GM19324 (cell line): ENCODE measurements around the gene WSB1.

Experiments
- ATAC-seq: cut with Tn5 transposase; IDR thresholded peaks from one replicate; pipeline ENCODE4 v1.9.1; 2021; ENCODE audit warnings: mild to moderate bottlenecking, moderate library complexity; ENCODE audit not compliant: unreplicated experiment, low FRiP score

WSB1 gene

DNA sequence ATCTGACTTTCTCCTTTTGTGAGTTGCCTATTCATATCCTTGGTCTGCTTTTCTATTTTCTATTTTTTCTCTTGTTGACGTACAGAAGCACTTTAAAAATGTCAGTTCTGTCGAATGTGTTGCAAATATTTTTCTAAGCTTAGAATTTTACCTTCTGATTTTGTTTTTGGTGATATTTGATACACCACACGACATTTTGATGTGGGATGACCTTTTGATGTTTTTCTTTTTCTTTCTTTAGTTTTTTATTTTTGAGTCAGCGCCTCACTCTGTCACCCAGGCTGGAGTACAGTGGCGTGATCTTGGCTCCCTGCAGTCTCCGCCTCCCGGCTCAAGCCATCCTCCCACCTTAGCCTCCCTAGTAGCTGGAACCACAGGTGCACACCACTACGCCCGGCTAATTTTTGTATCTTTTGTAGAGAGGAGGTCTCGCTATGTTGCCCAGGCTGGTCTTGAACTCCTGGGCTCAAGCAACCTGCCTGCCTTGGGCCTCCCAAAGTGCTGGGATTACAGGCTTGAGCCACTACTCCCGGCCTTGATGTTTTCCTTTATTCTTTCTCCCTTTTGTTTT, 39.6 kb downstream of the WSB1 start:
- no peak for ATAC-seq

DNA sequence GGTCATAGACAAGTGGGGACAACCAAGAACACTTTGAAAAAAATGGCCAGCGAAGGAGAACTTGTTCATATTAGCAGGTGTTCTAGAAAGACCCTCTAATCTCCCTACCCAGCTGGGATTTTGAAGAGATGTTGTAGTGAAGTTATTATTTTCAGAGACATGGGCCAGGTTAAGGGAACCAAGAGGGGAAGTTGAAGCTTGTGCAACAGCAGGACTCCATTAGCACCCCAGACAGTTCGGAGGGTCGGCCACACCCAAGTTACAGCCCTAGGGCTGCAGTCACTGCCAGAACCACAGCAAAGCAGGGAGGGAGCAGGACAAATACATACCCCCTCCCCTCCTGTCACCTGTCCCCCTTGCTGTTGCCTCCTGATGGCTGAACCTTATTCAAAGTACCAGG, 42.3 kb downstream of the WSB1 start:
- no peak for ATAC-seq

DNA sequence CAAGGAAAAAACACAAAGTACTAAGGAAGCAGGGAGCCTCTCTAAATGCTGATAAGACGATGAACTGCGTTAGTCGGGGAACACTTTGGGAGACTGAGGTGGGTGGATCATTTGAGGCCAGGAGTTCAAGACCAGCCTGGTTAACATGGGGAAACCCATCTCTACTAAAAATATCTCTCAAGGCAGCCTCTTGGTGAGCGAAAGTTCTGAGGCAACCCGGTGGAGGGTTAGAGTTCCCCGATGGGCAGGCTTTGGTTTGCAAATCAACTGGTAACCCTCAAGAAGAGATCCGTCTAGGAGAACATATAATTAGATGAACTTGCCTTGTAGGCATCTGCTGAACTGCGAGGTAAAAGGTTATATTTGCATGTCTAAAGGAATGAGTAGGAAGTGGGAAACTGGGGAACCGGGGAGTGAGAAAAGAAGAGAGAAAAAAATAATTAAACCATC, 44.6 kb downstream of the WSB1 start:
- peak; percentile 68 for ATAC-seq

DNA sequence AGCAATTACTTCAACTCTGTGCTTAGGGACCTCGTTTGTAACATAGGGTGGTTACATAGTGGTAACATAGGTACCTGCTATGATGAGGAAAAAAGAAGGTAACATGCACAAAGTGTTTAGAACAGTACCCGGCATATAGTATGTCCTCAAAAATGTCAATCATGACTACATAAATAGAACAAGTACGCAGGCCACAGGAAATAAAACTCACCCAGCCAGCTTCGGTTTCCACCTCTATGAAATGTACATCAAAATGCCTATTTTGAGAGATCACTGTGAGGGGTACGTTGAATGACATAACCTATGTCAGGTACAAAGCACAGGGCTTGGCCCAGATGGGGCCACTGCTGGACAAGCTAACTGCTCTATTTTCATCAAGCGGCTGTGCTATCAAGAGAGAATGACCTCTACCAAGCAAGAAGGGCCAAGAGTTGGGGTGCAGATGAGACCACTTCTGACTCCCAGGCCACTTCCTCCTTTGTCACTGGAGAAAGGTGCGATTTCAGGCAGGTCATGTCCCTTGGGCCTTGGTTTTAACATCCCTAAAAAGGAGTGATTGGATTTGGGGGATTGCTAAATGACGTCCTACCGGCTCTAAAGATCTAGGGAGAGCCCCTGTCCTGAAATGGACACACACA, 45.4 kb downstream of the WSB1 start:
- ATAC-seq = peak; percentile 23

DNA sequence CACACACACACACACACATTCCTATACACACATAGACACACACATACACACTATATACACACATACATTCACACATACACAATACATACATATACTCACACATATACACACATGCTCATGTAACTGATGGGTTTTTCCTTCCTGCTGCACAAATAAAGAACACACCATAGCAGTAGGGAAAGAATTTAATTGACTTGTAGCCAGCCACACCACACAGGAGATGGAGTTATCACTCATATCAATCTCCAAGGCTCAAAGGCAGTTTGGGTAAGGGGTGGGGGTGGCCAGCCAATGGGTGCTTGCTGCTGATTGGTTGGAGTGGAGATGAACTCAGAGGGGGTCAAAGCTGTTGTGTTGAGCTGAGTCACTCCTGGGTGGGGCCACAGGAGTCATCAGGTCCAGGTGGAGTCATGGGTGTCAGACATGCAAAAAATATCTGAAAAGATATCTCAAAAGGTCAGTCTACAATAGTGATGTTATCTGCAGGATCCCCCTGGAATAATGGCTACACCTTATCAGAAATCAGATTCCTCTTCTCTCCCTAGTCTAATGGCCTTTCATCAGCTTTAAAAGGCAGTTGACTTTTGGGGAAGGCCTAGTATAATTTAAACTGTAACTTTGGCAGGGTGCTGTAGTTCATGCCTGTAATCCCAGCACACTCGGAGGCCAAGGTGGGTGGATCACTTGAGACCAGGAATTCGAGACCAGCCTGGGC, 46.1 kb downstream of the WSB1 start:
- ATAC-seq = no peak

GRCh38 chr17:27340575-27340974, 46.7 kb downstream of the WSB1 start:
- ATAC-seq = no peak

DNA sequence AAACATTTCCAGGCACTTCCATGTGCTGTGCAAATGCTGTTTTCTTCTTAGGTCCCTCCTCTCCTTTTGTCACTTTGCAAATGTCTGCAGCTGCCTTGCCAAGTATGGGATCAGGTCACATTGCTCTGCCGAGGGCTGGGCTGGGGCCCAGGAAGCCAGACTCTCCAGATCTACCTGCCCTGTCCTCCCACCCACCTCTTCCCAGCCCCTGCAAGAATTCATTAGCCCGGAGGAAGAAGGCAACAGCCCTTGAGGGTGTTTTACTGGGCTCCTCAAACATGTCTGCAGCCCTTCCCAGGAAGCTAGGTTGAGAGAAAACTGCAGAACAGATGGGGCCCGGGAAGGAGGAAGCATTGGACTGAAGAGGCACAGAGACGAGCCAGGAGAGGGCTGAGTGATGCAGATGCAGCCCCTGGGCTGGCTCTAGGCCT, 47.1 kb downstream of the WSB1 start:
- ATAC-seq = no peak

DNA sequence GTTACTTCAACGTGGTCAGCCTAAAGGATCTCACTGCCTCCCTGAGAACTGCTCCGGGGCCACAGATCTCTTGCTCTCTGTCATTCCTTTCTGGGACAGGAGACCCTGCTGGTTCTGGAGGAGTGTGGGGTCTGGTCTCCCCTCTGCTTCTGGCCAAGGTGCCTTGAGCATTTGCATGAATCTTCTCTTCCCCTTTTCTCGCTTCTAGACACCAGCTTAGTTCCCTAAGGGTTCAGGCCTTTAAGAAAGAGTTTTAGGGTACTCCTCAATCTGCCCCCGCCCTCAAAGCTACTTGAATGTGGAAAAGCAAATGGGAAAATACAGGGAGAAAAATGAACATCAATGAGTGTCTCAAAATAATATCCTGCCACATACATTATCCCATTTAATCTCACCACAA, 48.1 kb downstream of the WSB1 start:
- ATAC-seq = no peak

DNA sequence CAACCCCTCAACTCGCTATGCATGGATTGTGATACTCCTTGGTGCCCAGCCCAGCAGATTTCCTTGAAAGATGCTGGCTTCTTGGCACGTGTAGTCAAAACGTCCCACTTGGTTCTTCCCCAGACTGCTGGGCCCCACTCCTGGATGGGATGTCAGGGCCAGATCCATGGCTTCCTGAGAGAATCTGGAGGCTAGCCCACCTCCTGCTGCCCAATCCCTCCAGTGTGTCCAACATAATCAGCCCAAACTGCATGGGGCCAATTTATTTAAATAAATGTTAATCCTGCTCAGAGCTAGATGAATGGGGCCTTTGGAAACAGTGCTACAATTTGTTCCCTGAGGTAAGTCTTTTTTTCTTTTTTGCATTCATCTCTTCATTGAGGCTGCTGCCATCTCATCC, 49.4 kb downstream of the WSB1 start:
- ATAC-seq = no peak

DNA sequence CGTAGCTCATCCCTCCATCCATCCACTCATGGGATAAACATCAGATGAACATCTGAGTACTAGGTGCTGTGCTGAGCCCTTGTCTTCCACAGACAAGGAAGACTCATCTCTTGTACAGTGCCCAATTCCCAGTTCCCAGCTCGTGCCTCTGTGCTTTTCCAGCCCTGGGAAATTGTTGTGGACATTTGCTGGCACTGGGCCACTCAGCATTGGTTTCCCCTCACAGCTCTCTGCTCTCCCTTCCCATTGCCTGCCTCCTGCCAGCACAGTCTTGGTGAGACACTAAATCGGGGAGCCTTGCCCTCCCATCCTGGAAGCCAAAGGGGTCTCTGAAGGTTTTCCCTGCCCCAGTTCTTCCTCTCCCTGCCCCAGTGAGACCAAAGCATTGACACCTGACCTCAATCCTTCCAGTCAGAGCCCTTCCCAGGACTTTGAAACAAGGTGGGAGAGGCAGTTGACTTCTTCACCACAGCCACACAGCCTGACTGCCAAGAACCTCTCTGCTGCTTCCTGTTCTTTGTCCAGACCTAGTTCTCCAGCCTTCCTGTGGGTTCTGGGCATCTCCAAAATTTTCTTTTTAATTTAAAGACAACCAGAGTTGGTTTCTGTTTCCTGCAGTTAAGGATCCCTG, 50.2 kb downstream of the WSB1 start:
- ATAC-seq = no peak

GRCh38 chr17:27345141-27345904, 51.4 kb downstream of the WSB1 start:
- no peak for ATAC-seq

DNA sequence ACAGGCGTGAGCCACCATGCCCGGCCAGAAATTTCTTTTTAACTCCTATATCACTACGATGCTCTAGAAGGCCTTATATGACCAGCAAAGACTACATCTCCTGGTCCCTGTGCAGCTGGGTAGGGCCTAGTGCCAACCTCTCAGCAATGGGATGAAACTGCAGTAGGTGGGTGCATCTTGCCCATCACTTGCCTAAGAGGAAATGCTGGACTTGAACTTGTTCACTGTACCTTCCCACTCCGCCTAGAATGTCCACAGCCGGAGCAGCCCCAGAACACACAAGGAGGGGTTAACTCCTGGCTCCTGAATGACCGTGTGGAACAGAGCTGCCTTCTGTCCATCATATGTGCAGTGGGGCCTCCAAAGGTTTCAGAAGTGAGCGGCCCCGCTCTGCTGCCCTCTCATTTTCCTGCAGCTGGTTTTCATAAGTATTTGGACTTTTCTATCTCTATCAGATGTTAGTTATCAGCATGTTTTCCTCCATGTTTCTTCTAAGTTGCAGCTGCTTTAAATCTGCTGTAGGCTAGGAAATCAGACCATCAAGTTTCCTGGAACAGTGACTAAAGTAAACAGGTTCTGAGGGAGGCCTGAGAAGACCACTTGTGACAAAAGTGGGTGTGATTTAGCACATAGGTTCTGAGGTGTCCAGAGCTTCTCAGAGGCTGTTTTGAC, 52.5 kb downstream of the WSB1 start:
- ATAC-seq = no peak

DNA sequence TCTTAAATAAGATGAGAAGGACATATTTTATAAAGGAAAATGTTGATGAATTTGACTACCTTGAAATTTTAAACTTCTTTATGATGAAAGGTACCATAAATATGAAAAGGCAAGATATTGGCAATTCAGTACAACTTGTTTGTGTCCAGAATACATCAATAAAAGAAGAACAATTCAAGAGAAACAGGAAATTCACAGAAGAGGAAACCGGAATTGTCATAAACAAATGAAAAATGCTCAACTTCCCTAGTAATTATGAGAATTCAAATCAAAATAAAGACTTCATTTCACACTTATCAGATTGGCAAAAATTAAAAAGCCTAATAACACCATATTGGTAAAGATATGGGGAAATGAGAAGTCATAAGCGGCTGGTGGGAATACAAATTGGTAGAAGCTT, 54.3 kb downstream of the WSB1 start:
- ATAC-seq = no peak

- no peak for ATAC-seq
These were observed 55.7 kb downstream of the WSB1 start for GRCh38 chr17:27349540-27350021.

DNA sequence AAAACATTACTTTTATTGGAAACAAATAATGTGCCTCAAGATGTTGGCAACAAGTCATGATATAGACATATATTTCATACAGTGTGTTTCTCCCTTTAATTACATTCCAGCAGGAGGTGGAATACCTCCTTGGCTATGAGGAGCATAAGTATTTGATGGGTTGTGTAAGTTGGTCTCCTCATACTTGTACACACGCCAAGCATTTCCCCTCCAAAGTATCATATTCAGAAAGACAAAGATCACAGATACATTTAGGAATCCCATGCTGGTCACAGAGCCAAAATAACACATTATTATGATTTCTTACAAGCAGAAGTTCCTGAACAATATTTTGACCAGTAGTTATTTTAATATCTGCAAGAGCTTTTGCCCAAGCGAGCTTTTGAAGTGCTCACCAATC, 57.8 kb downstream of the WSB1 start:
- no peak for ATAC-seq

DNA sequence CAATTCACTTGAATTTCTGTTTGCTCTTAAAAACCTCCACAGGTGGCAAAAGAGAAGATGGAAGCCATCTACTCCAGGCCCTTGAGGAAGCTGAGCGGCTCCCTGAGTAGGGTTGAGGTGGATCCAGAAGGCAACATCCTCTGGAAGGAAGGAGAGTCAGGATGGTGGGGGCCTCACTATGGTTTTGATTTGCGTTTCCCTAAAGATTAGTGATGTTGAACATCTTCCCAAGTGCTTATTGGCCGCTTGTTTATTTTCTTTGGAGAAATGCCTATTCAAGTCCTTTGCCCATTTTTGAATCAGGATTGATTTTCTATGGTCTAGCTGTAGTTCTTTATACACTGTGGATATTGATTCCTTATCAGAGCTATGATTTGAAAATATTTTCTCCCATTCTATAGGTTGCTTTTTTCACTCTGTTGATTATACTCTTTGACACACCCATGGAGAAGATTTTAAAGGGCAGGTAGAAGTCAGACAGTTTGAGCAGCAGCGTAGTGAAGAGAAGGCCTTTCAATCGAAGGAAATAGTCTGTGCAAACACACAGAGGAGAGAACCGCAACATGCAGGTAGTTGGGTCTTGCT, 58.6 kb downstream of the WSB1 start:
- no peak for ATAC-seq

DNA sequence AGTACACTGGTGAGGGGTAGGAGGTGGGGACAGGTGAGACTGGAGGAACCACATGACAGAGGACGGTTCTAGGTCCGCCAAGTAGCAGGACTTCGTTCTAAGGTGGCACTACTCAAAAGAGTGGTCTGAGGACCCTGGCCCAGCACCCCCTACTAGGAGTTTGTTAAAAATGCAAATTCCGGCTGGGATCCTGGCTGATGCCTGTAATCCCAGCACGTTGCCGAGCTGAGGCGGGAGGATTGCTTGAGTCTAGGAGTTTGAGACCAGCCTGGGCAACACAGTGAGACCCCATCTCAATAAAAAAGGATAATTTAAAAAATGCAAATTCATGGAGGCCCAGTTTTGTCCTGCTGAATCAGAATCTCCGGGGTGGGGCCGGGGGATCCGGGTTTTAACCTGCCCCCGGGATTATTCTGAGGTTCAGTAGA, 59.1 kb downstream of the WSB1 start:
- ATAC-seq = no peak

DNA sequence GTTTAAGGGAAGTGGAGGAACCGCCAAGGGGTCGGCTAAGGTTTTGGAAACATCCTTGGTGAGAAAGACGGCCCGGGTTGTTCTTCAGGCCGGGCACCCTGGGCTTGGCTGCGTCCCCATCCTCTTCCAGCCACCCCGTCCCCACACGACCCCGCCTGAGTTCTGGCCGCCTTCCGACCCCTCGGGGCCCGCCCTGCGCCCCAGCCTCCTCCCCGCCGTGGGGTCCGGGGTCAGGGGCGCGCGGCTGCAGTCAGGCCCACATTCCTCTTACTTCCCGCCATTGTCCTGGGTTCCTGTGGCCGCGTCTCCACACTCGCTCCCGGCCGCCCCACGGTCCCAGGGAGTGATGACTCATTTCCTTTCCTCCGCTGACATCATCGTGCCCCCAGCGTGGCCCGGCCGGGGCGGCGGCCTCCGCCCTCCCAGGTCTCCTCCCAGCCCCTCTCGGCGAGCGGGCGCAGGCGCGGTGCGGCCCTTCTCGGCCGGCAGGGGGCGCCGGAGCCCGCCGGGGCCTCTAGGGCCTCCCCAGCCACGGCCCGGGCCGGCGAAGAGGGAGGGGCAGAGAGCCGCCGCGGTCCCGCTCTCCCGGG, 59.6 kb downstream of the WSB1 start:
- ATAC-seq = peak; percentile 78

- no peak for ATAC-seq
These were observed 60.2 kb downstream of the WSB1 start for GRCh38 chr17:27354051-27354490.
